Iris pigment epithelial cell (primary cell): Measurements from ENCODE around the gene NMNAT2.

ENCODE experiments used
- DNase-seq: peaks from one replicate; pipeline ENCODE4 v3.0.0-alpha.2; 2011; ENCODE audit warnings: low read depth

Gene NMNAT2

DNA sequence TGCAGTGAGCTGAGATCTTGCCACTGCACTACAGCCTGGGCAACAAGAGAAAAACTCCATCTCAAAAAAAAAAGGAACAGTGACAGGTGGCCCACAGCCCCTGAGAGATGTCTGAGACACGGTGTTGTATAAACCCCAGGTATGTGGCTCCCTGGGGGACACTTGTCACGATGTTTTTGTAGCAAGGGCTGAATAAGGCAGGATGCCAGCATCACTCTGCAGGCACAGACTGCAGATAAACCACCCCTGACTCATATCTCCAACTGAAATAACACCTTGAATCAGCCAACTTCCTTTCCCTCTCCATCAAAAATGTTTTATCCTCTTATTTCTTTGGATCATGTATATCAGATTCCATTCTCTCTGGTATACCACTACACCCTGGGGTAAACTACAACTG is 52.5 kb downstream of the NMNAT2 start:
- no peak for DNase-seq

- DNase-seq: no peak
Observed at GRCh38 chr1:183365093-183365492, 53.1 kb downstream of the NMNAT2 start.

DNA sequence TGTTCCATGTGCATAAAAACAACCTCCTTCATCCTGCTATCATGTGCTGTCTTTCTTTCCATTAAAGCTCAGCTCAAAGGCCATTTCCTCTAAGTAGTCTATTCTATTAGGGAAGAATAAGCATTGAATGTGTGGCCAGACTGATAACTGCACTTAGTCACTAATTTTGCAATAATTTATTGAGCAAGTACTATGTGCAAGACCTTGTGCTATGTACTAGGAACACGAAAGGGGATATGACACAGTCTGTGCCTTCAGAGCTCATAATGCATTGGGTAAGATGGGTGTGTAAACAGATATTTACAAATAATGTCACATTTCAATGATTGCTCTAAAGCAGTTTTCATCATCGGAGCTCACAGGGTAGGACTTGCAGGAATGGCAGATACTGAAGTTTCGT is 54.2 kb downstream of the NMNAT2 start:
- peak; percentile 59 for DNase-seq

- DNase-seq: no peak
Observed at GRCh38 chr1:183361081-183361480, 57.1 kb downstream of the NMNAT2 start.

DNA sequence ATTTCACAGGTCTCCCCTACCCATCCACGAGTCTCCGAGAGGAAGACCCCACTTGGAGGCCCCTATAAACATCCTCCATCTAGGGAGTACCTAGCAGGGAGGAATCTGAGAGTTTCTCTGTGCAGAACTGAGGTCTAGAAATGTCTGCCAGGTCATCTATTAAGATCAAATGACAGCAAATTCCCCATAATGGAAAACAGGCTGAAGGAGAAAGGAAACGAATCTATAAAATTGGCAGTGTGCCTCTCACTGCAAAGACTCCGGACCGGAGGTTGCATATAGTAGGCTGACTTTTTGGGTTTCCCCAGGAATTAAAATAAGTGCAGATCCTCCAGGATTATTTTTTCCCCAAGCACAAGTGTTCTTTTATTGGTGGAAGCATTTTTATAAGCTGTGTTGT is 57.7 kb downstream of the NMNAT2 start:
- no peak for DNase-seq

- DNase-seq: no peak
Observed at GRCh38 chr1:183356534-183357182, 61.5 kb downstream of the NMNAT2 start.

- no peak for DNase-seq
Observed at GRCh38 chr1:183355797-183356196, 62.4 kb downstream of the NMNAT2 start.

DNA sequence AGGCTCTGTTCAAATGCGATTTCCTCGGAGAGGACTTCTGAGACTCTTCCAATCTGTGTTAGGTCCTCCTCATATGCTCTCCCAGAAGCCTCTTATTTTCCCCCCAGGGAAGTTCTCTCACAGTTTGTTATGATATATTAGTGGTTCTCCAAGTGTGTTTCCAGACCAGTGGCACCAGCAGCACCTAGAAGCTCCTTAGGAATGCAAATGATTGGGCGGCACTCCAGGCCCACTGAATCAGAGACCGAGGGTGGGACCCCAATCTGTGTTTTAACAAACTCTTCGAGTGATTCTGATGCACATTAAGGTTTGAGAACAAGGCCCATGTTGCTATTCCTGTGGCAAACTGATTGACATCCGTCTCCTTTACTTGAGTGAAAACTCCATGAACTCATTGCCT is 63.0 kb downstream of the NMNAT2 start:
- DNase-seq: no peak

GRCh38 chr1:183353597-183353996 is 64.6 kb downstream of the NMNAT2 start:
- no peak for DNase-seq

DNA sequence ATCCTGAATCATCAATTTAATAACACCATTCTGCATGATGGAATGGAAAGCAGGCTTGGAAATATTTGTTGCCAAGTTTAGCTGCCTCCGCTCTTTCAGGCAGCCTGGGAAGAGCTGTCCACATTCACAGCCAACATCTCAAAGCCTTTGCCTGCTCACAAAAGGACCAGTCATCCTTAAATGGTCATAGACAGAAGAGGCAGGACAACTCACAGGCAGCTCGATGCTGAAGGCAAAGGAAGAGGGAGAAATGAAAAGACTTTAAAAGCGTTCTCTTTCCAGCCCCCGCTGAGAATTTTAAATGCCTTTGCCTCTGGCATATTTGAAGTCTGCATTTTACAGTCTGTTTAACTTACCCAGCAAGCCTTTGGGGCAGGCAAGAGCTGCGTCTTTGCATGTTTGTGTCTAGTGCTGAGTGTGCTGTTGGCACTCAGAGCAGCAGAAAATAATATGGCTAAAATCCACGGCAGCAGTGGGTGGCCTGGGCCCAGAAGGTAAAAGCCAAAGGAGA is 68.9 kb downstream of the NMNAT2 start:
- DNase-seq: peak; percentile 34

- no peak for DNase-seq
Observed at GRCh38 chr1:183346276-183346732, 71.9 kb downstream of the NMNAT2 start.

GRCh38 chr1:183339556-183340167 is 78.5 kb downstream of the NMNAT2 start:
- no peak for DNase-seq

DNA sequence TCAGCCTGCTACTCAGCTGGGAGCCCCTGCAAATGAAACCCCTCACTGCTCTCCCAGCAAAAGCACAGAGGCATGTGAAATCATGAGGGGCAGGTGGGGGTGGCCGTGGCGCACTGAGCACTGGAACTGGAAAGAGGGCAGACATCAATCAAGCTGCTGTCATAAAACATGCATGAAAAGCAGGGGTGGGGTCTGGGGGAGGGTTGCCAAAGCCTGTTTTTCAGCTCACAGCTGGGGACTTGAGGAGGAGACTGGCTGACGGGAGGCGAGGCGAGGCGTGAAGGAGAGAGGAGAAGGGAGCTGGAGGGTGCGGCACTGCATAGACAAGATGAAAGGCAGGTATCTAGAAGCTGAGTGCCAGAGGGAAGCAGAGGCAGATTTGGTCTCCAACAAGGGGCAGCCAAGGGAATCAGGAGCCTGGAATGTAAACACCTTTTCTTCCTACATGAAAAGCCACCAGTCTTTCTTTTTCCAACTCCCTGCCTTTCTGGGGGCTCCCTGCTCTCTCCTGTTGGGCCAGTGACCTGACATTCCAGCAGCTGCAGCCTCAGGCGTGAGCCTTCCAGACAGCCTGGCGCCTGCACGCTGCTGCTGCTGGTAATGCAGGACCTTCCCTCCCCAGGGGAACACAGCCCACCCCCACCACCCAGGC is 87.0 kb downstream of the NMNAT2 start:
- DNase-seq: no peak

DNA sequence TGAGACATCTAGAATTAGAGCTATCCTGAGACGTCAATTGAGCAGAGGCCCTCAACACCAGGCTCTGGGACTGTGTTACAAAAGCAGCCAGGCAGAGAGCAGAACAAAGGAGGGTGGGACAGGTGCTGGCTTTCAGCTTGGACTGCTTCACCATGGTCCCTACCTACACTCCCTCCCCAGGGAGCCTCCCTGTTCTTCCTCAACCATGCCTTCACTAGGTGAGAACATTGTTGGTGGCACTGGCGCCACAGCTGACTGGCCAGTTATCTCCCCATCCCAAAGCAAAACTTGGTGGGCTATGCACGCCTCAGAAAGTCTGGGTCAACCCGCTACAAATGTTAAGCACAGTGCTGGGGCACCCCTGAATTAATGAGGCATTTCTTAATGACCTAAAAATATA is 87.8 kb downstream of the NMNAT2 start:
- no peak for DNase-seq

GRCh38 chr1:183328371-183328770 is 89.8 kb downstream of the NMNAT2 start:
- no peak for DNase-seq

DNA sequence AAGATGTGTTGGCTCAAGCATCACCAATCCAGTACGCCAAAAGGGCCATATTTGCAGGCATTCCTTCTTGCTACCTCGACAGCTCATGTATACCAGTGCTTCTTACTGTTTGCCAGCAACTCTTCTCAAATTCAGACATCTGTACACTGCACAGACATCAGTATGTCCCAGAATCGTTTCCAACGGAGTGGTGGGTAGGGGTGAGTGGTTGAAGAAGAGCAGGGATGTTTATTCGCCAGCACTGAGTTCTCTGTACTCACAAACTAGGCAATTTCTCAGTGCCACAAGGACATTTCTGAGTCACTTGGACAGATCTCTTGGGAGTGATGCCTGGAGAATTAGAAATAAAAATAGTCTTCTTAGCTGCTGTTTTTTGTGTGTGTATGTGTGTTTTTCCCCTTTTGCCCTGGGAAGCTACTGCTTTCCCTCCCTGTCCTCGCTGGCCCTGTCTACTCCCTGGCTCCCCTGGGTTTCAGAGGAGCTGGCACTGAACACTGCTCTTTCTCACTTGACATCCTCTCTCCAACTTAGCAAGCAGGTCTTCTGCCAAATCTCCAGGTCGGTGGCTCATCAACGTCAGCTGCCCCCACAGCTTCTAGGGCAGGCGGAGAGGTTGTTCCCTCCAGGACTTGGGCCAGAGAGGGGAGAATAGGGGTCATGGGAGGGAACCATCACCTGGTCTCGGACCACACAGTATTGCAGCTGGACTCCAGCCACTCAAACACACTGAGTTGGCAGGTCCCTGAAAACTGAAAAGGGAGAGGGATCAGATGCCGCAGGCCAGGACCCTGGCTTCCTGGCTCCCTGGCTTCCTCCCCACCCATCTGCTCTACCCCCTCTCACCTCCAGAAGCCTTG is 90.5 kb downstream of the NMNAT2 start:
- DNase-seq: no peak

DNA sequence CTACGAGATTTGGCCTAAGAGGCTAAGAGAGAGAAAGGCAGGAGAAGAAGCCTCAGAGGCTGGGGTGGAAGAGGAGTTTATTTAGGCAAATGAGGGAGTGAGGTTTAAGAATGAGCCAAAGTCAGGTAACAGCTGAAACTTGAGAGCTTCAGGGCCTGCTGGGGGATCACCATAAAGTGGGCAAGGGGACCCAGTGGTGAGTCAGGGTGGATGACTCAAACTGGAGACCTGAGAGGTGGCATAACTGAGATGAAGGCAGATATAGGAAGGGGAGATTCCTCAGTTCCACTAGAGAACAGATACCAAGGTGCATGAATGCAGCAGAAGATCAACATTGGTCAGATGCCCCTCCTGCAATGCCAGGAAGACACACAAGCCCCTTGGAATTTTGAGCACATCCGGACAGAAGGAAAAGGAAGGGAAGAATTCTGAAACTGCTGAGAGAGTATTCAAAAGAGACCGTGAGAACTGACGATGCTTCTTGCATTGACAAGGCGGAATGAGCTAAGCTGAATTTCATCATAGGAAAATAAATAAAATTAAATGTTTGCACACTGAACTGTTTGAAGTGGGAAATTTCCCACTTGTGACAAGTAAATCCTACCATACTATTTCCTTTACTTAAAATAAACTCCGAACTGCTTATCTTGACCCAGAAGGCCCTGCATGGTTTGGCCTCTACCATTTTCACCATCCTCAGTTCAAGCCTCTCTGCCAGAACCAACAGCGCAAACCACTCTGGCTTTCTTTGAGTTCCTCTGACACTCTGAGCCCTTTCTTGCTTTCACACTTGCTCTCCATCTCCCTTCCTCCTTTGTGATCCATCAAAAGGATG is 94.1 kb downstream of the NMNAT2 start:
- DNase-seq: peak; percentile 75

- no peak for DNase-seq
Observed at GRCh38 chr1:183319606-183320005, 98.6 kb downstream of the NMNAT2 start.

DNA sequence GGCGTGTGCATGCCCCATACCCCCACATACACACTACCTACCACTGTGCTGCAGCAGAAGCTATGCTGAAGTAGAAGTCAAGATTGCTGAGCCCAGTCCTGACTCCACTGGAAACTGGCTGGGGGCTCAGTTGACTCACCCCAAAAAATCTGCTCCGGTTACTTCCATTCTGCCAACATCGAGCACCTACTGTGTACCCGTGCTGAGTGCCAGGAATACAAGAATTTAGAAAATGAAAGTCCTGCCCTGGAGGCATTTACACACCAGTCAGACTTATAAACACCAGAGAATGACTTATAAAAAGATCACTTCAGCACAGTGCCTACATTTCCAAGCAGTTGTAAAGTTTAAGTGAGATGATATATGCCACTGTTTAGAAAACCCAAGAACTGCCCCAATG is 99.1 kb downstream of the NMNAT2 start:
- no peak for DNase-seq

GRCh38 chr1:183318433-183318832 is 99.7 kb downstream of the NMNAT2 start:
- DNase-seq: peak; percentile 95

DNA sequence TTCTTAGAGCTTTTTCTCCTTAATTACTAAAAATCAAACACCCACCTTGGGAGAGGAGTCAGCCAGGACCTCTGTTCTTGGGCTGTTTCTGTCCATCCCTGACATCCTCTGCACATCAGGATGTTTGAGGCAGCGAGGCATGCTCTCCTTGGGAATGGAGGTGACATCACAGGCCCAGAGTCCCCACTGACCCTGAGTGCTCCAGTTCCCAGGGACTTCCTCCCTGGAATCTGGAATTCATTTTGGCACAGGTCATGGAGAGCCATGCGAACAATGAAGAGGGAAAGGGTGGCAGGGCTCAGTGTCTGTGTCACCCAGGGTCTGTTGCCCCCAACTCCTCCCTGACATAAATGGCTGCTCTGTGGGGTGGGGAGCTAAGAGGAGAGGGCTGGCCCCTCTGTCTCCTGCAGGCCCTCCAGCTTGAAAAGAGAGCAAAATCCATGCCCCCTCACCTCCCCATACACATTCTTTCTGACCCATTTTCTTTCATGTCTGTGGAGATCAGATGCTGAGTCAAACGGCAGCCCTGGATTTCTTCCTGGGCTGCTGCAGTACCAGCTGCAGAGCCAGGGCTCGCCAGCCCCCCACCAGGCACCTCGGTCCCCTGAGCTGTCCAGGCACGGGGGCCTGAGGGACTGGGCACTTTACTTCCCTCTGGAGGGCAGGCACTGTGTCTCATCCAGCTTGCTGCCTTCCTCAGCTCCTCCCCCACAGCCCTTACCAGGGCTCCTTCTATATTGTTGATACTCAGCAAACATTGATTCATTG is 102.0 kb downstream of the NMNAT2 start:
- no peak for DNase-seq
